ENCODE data around the gene MRGPRD.

DNA sequence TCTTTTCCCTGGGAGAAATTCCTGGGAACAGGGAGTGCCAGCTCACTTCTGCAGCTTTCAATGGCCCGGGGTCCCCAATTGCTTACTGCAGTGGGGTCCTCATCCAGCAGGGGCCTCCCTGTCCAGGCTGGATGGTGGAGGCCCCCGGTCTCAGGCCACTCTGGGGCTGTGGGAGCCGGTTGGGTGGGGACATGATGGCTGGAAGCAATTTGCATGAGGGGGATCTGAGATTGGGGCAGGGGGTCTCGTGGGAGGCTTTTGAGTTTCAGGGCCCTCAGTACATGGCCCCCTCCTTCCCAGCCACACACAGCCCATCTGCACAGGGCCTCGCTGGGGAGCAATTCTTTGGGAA is 25.2 kb downstream of the MRGPRD start:
- TF ChIP-seq, protein P1, sequence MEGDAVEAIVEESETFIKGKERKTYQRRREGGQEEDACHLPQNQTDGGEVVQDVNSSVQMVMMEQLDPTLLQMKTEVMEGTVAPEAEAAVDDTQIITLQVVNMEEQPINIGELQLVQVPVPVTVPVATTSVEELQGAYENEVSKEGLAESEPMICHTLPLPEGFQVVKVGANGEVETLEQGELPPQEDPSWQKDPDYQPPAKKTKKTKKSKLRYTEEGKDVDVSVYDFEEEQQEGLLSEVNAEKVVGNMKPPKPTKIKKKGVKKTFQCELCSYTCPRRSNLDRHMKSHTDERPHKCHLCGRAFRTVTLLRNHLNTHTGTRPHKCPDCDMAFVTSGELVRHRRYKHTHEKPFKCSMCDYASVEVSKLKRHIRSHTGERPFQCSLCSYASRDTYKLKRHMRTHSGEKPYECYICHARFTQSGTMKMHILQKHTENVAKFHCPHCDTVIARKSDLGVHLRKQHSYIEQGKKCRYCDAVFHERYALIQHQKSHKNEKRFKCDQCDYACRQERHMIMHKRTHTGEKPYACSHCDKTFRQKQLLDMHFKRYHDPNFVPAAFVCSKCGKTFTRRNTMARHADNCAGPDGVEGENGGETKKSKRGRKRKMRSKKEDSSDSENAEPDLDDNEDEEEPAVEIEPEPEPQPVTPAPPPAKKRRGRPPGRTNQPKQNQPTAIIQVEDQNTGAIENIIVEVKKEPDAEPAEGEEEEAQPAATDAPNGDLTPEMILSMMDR (IDR thresholded peaks at IDR 0.05): peak; percentile 20
- no peak for TF ChIP-seq EZH2 (IDR thresholded peaks at IDR 0.05)
- no peak for TF ChIP-seq EZH2phosphoT487 (IDR thresholded peaks at IDR 0.05)

Data from neural progenitor cell (in vitro differentiated cells).